PC-3 (cell line): ENCODE measurements around the gene SUSD2. TPM values are rescaled to one million over a fixed set of nuclear protein-coding genes. Genes with fewer than 3 reads are reported as not detected.

Source experiments
- ATAC-seq: fragments of 200-7000 bp; cut with Tn5 transposase; 2 replicates; pipeline ENCODE4 v1.9.1; 2020; ENCODE audit warnings: mild to moderate bottlenecking, moderate library complexity
- BruUV-seq: library from RNA; stranded (reverse); fragments of 400-500 nt; replicated peaks from 2 replicates; lab custom pipeline; 2021; lab: Mats Ljungman, UMichigan
- CTCF ChIA-PET: fragments of 300-600 bp; sonication (Branson Sonifier 250); formaldehyde crosslinking; loops from one replicate; lab custom pipeline; 2022; ENCODE audit warnings: antibody characterized with exemption; lab: Charles Lee
- POLR2A ChIA-PET: fragments of 300-600 bp; sonication (Branson Sonifier 250); formaldehyde crosslinking; loops from one replicate; lab custom pipeline; 2022; ENCODE audit warnings: antibody characterized with exemption; ENCODE audit not compliant: unreplicated experiment; lab: Charles Lee
- DNase-seq: peaks from one replicate; pipeline ENCODE4 v3.0.0-alpha.2; 2015
- H2AFZ ChIP-seq: fragments of 300-600 bp; sonication (generic); 2 replicates; pipeline ENCODE4 v1.6.0; 2016; ENCODE audit warnings: antibody characterized with exemption, low read length
- H3F3A ChIP-seq: fragments of 300-600 bp; sonication (generic); one replicate; pipeline ENCODE4 v1.6.0; 2017; ENCODE audit warnings: antibody characterized with exemption, low read length, control low read depth, mild to moderate bottlenecking; ENCODE audit not compliant: unreplicated experiment
- H3K27ac ChIP-seq: fragments of 300-600 bp; sonication (generic); 2 replicates; pipeline ENCODE4 v1.5.1; 2016; ENCODE audit warnings: mild to moderate bottlenecking, low read length
- H3K27me3 ChIP-seq: fragments of 300-600 bp; sonication (generic); 2 replicates; pipeline ENCODE4 v1.6.1; 2016; ENCODE audit warnings: low read length, mixed read lengths
- H3K36me3 ChIP-seq: fragments of 300-600 bp; sonication (generic); 2 replicates; pipeline ENCODE4 v1.6.1; 2016; ENCODE audit warnings: low read depth, mixed run types, low read length, mixed read lengths
- H3K4me1 ChIP-seq: fragments of 300-600 bp; sonication (generic); 2 replicates; pipeline ENCODE4 v1.5.1; 2016; ENCODE audit warnings: low read length; ENCODE audit not compliant: insufficient read depth
- H3K4me2 ChIP-seq: fragments of 300-600 bp; sonication (generic); 2 replicates; pipeline ENCODE4 v1.6.0; 2016; ENCODE audit warnings: low read length
- H3K4me3 ChIP-seq: fragments of 300-600 bp; sonication (generic); 2 replicates; pipeline ENCODE4 v1.5.1; 2016; ENCODE audit warnings: mild to moderate bottlenecking, low read length, mixed read lengths
- H3K79me2 ChIP-seq: fragments of 300-600 bp; sonication (generic); 2 replicates; pipeline ENCODE4 v1.6.1; 2017; ENCODE audit warnings: low read length, mixed read lengths
- H3K9ac ChIP-seq: fragments of 300-600 bp; sonication (generic); 2 replicates; pipeline ENCODE4 v1.6.0; 2016; ENCODE audit warnings: mild to moderate bottlenecking, low read length
- H3K9me2 ChIP-seq: fragments of 300-600 bp; sonication (generic); replicated peaks from 2 replicates; pipeline ENCODE4 v1.6.1; 2016; ENCODE audit warnings: mixed run types, low read length, mixed read lengths
- H3K9me3 ChIP-seq: fragments of 300-600 bp; sonication (generic); 2 replicates; pipeline ENCODE4 v1.6.1; 2016; ENCODE audit warnings: low read length, mixed read lengths
- H4K20me1 ChIP-seq: fragments of 300-600 bp; sonication (generic); 2 replicates; pipeline ENCODE4 v1.6.1; 2016; ENCODE audit warnings: low read length, mixed read lengths
- CTCF ChIP-seq: fragments of 300-600 bp; sonication (generic); conservative IDR thresholded peaks from 2 replicates; pipeline ENCODE4 v1.5.1; 2017; ENCODE audit warnings: antibody characterized with exemption, low read depth, mild to moderate bottlenecking, low read length
- EZH2 ChIP-seq: fragments of 300-600 bp; sonication (generic); IDR thresholded peaks from one replicate; pipeline ENCODE4 v1.6.1; 2017; ENCODE audit warnings: antibody characterized with exemption, mild to moderate bottlenecking, low read length; ENCODE audit not compliant: unreplicated experiment
- EZH2phosphoT487 ChIP-seq: fragments of 300-600 bp; sonication (generic); IDR thresholded peaks from 2 replicates; pipeline ENCODE4 v1.6.1; 2018; ENCODE audit warnings: mild to moderate bottlenecking, antibody characterized with exemption, low read length, borderline replicate concordance
- intact Hi-C: fragments of 100-400 bp; cut with micrococcal nuclease; formaldehyde crosslinking; loops from 2 replicates; pipeline ENCODE4 v1.9.0; 2023
- total RNA-seq: library from RNA; depleted of rRNA; stranded (reverse); fragments of >200 nt; gene quantifications from 2 replicates; pipeline ENCODE4 v1.2.3, GENCODE V29; 2014

SUSD2 gene
- total RNA-seq, 1 experiment from 2014 or later = 1.3 TPM

GRCh38 chr22:24190596-24191208 lies 9.4 kb downstream of the SUSD2 start:
- Histone ChIP-seq H3K4me1 (peaks cover 11% of the 10 kb centered on the region), H3K36me3 (no peaks in the 10 kb centered on the region), H3F3A (no peaks in the 10 kb centered on the region), H3K9me2 (no peaks in the 10 kb centered on the region), H3K79me2 (no peaks in the 10 kb centered on the region), H4K20me1 (no peaks in the 10 kb centered on the region), H2AFZ (no peak overlapping the region), H3K27me3 (no peaks in the 10 kb centered on the region), H3K4me2 (no peak overlapping the region), H3K9ac (no peak overlapping the region), H3K9me3 (no peaks in the 10 kb centered on the region), H3K27ac (no peak overlapping the region), H3K4me3 (no peak overlapping the region)
- TF ChIP-seq EZH2 = no peak
- no peak for TF ChIP-seq EZH2phosphoT487
- TF ChIP-seq CTCF = no peak
- intact Hi-C loops = no loop called here
- ChIA-PET POLR2A (no interaction called here), CTCF (interaction anchor here (0.7 to 1.3 kb wide), 2 partner anchors 9 to 57 kb away, joined by 4 to 9 read pairs; no protein-coding TSS in a partner anchor)
- no TSS peak for BruUV-seq
- no peak for ATAC-seq
- no peak for DNase-seq

- intact Hi-C loops = no loop called here
- ChIA-PET POLR2A (no interaction called here), CTCF (no interaction called here)
- Histone ChIP-seq H3K9me3 (no peaks in the 10 kb centered on the region), H3K27me3 (no peaks in the 10 kb centered on the region), H3K4me1 (peaks cover 17% of the 10 kb centered on the region), H2AFZ (no peak overlapping the region), H4K20me1 (no peaks in the 10 kb centered on the region), H3K9ac (no peak overlapping the region), H3K9me2 (no peaks in the 10 kb centered on the region), H3K36me3 (no peaks in the 10 kb centered on the region), H3K4me2 (no peak overlapping the region), H3K79me2 (no peaks in the 10 kb centered on the region), H3F3A (no peaks in the 10 kb centered on the region), H3K4me3 (no peak overlapping the region), H3K27ac (no peak overlapping the region)
- DNase-seq (no peak), ATAC-seq (no peak)
- TF ChIP-seq CTCF = no peak
- no peak for TF ChIP-seq EZH2phosphoT487
- no peak for TF ChIP-seq EZH2
- no TSS peak for BruUV-seq
Observed at GRCh38 chr22:24191381-24191841, 10.1 kb downstream of the SUSD2 start.

GRCh38 chr22:24191893-24192292 lies 10.6 kb downstream of the SUSD2 start:
- POLR2A ChIA-PET = no interaction called here
- H2AFZ ChIP-seq = no peak overlapping the region
- intact Hi-C loops = no loop called here
- no peak overlapping the region for H3K4me3 ChIP-seq
- no peaks in the 10 kb centered on the region for H3K36me3 ChIP-seq
- no peak overlapping the region for H3K27ac ChIP-seq
- no peak overlapping the region for H3K4me2 ChIP-seq
- H3K9ac ChIP-seq = no peak overlapping the region
- BruUV-seq = no TSS peak
- no peaks in the 10 kb centered on the region for H3K27me3 ChIP-seq
- H3F3A ChIP-seq = no peaks in the 10 kb centered on the region
- H4K20me1 ChIP-seq = no peaks in the 10 kb centered on the region
- no peaks in the 10 kb centered on the region for H3K9me2 ChIP-seq
- peaks cover 19% of the 10 kb centered on the region for H3K4me1 ChIP-seq
- TF ChIP-seq EZH2 (no peak), CTCF (no peak), EZH2phosphoT487 (no peak)
- CTCF ChIA-PET = no interaction called here
- ATAC-seq = no peak
- H3K79me2 ChIP-seq = no peaks in the 10 kb centered on the region
- no peak for DNase-seq
- H3K9me3 ChIP-seq = no peaks in the 10 kb centered on the region
